ENCODE results near the gene PHPT1.
A peak's percentile ranks its signal among the peaks of the same experiment; 100 is the strongest.
"Not testable (repeated sequence)": the region's sequence is repeated elsewhere in the genome, so short reads cannot be mapped to it uniquely, and the experiment has no call there.

PHPT1 gene

DNA sequence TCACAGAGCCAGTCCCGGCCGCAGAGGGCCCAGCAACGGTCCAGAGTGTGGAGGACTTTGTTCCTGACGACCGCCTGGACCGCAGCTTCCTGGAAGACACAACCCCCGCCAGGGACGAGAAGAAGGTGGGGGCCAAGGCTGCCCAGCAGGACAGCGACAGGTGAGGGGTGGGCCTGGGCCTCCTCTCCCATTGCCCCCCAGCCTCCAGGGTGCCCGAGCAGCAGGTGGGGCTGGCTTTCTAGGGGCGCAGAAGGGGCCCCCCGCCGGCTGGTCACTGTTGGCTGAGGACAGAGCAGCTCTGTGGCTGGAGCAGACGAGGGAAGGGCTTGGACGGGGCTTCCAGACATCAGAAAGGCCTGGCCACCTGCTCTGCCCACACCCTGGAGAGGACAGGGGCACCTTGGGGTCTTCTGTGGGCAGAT is 11.3 kb upstream of the PHPT1 start:
- DNase-seq = not testable (repeated sequence)

- DNase-seq = no peak
Measured at GRCh38 chr9:136838314-136839228, 10.6 kb upstream of the PHPT1 start.

DNA sequence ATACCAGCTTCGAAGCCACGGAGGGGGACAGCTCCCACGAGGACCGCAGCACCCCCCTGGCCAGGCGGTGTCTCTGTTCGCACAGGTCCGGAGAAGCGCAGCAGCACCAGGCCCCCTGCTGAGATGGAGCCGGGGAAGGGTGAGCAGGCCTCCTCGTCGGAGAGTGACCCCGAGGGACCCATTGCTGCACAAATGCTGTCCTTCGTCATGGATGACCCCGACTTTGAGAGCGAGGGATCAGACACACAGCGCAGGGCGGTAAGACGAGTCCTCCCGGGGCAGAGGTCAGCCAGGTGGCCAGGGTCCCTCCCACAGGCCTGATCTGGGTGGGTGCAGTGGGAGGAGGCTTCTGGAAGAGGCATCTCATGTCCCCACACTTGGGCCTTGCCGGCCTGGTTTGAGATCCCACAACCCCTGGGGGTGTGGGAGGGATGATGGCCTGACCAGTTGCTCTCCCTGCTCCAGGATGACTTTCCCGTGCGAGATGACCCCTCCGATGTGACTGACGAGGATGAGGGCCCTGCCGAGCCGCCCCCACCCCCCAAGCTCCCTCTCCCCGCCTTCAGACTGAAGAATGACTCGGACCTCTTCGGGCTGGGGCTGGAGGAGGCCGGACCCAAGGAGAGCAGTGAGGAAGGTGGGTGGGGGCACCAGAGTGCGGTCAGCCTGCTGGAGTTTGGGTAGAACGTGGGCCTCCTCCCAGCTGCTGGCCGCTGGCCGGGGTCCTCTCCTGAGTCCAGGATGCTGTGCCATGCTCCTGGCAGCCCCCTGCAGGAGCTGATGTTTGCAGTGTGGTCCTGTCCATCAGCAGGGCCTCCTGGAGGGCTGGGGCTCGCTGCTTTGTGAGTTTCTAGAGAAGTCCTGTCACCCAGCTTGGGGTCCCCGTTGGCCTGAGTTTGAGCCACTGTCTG is 9.7 kb upstream of the PHPT1 start:
- DNase-seq = no peak

DNA sequence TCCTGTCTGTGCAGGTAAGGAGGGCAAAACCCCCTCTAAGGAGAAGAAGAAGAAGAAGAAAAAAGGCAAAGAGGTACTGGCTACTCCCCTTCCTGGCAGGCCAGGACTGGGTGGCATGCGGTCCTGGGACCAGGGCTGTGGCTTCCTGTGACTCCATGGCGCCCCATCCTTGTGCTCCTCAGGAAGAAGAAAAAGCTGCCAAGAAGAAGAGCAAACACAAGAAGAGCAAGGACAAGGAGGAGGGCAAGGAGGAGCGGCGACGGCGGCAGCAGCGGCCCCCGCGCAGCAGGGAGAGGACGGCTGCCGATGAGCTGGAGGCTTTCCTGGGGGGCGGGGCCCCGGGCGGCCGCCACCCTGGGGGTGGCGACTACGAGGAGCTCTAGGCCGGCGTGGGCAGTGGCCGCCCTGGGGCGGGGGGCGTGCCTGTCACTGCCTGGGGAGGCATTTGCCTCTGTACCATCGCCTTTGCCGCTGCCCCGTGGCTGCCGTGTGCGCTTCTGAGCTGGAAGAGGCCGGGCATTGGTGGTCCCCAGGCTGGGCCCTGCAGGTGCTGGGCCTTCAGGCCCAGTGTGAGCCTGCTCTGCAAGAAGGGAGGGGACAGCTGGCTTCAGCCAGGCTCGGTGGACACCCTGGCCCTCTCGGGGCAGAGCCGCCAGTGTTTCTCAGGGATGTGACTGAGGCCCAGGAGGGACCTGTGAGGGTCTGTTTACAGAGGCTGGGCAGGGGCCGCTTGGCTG is 8.9 kb upstream of the PHPT1 start:
- DNase-seq = peak; percentile 37

- peak; percentile 87 for DNase-seq
Measured at GRCh38 chr9:136840877-136841645, 8.1 kb upstream of the PHPT1 start.

- peak; percentile 49 for DNase-seq
Measured at GRCh38 chr9:136841646-136842379, 7.4 kb upstream of the PHPT1 start.

DNA sequence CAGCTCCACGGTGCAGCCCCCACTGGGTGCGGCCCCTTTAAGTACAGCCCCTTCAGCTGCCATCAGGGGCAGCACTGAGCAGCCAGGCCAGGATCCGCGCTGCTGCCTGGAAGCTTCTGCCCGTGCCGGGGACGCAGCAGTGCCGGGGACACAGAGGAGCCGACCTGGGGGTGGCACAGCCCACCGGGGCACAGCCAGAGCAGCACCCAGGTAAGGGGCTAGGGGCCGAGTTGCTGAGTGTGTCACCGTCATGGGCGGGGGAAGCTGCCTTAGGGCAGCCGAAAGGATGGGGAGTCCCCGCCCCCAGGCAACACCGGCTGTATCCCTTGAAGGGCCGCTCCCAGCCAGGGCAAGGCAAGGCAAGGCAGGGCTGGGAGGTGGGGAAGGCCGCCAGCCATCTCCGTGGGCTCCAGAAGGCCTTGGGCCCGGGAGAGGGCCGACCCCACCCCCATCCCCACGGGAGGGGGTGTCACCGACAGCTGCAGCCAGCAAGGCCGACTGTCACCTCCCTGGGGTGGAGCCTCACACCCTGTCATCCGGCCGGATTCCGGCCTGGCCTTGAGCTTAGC is 6.7 kb upstream of the PHPT1 start, which contains the start of gene AJM1:
Gene AJM1 (plus strand): TSS at position 99 of the 569 bp plus-strand sequence. CDS start 1,937 bp downstream, outside the sequence.
- peak; percentile 85 for DNase-seq

DNA sequence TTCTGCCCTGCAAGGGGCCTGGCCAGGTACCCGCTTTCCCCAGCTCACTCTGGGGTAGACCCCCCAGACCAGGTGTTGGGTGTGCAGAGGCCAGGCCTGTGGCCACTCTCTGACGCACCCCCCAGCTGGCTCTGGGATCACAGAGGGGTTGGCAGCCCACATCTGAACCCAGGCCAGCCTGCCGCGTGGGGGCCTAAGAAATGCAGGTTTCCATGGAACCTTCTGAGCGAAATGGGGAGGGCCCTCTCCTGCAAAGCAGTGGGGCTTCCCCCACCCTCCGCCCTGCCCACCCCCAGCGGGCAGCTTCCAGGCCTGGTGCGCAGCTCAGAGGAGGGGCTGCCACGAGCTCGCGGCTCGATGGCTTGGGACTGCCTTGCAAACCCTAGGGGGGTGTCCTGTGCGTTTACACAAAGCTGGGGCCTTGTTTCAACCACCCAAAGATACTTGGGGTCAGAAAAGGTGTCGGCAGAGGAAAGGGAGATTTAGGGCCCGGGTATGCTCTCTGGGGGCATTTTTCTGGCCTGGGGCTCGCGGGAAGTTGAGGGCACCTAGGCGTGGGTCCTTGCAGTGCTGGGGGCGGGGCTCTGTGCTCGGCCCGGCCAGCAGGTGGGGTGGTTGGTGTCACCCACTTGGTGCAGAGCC is 5.9 kb upstream of the PHPT1 start:
- not testable (repeated sequence) for DNase-seq

- DNase-seq = peak; percentile 66
Measured at GRCh38 chr9:136843801-136844740, 5.1 kb upstream of the PHPT1 start.

DNA sequence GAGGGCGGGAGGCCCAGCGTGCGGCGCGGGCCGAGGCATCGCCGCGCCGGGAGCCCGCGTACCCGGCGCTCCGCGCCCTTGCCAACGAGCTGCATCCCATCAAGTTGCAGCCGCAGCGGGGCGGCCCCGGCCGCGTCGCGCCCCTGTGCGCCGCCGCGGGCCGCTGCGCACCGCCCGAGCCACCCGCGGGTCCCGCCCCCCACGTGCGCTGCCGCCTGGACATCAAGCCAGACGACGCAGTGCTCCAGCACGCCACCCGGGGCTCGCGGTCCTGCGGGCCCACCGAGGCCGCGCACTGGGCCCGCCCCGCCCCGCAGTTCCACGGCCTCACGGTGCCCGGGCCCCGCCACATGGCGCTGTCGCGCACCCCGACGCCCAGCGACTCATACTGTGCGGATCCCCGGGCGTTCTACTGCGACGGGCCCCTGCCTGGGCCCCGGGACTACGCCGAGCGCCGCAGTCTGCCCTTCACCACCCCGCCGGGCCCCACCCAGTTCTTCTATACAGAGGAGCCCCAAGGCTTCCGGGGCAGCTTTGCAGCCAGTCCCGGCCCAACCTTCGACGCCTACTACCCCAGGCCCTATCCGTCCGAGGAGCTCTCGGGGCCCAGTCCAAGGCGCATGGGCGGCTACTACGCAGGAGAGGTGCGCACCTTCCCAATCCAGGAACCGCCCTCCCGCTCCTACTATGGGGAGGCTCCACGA is 4.3 kb upstream of the PHPT1 start:
- DNase-seq = no peak

GRCh38 chr9:136845465-136846260 is 3.5 kb upstream of the PHPT1 start:
- DNase-seq = no peak

DNA sequence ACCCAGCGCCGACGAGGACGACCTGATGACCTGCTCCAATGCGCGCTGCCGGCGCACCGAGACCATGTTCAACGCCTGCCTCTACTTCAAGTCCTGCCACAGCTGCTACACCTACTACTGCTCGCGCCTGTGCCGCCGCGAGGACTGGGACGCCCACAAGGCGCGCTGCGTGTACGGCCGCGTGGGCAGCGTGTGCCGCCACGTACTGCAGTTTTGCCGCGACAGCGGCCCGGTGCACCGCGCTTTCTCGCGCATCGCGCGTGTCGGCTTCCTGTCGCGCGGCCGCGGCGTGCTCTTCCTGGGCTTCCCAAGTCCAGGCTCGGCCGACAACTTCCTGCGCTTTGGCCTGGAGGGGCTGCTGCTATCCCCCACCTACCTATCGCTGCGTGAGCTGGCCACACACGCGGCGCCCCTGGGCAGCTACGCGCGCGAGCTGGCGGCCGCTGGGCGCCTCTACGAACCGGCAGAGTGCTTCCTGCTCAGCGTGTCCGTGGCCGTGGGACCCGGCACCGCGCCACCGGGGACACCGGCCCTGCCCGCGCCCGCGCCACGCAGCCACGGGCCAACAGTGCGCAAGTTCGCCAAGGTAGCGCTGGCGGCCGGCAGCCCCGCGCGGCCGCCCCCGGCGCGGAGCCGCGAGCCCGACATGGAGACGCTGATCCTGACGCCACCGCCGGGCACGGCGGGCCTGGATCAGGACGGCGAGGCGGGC is 2.7 kb upstream of the PHPT1 start:
- peak; percentile 38 for DNase-seq

DNA sequence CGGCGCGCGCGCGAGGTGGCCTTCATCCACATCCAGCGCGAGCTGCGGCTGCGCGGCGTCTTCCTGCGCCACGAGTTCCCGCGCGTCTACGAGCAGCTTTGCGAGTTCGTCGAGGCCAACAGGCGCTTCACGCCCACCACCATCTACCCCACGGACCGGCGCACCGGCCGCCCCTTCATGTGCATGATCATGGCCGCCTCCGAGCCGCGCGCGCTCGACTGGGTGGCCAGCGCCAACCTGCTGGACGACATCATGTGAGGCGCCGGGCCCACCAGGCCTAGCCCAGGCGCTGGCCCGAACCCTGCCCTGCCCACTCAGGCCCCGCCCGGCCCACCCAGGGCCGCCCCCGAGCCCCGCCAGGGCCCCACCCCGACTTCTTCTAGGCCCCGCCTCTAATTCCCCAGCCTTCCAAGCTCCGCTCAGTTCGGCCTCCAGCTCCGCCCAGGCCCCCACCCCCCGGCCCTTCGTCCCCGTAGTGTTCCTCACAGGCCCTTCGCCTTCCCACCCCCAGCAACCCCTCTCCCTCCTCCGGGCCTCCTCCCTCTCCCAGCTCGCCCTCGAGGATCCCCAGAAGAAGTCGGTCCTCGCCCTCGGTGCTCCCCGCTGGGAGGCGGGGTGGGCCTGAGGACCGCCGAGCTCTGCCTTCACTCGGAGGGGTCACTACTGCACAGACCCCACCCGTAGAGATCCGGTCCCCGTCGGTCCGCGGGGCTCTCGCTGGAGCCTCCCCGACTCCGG is 2.0 kb upstream of the PHPT1 start:
- peak; percentile 92 for DNase-seq

DNA sequence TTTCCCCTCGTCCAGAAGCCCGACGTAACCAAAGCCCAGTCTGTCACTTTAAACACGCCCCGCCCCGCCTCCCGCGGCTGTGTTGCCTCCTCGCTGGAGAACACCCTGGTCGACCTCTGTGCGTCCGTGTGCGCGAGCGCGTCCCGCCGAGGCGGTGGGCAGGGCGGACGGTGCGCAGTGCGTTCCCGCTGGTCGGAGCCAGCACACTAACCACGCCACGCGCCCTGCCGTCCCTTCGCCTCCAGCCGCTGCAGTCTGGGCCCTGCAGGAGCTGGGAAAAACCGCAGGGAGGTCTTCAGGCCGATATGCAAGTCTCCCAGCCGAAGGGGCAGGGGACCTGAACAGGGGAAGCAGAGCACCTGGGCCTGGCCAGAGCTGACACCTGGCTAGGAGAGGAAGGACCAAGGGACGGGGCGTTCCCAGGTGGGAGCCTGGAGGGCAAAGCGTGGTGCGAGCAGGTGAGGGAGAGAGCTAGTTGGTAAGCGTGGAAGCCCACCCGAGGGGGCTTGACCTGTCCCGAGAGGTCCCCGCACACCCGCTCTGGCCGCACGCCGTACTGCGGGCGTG is 1.3 kb upstream of the PHPT1 start:
- peak; percentile 88 for DNase-seq

- DNase-seq = peak; percentile 87
Measured at GRCh38 chr9:136848393-136849037, 694 bp upstream of the PHPT1 start.

Data from NCI-H82 (cell line).